T-cell (primary cell): ENCODE measurements around the gene DAB2IP. TPM values are rescaled to one million over a fixed set of nuclear protein-coding genes. Genes with fewer than 3 reads are reported as not detected.
"Not testable (repeated sequence)": the region's sequence is repeated elsewhere in the genome, so short reads cannot be mapped to it uniquely, and the experiment has no call there.

ENCODE experiments used
- ATAC-seq, 4 experiments: fragments of 200-7000 bp in 3 of 4; fragments of 150-1000 bp in 1 of 4; cut with Tn5 transposase; replicated peaks in 1 of 4; 1 replicate in 3 of 4; 2 replicates in 1 of 4; pipeline ENCODE4 v1.10.0; 2021; ENCODE audit warnings: moderate library complexity in 3 of 4, mild to moderate bottlenecking in 2 of 4, moderate number of reproducible peaks in 1 of 4
- CTCF ChIA-PET, 2 donors: fragments of 300-600 bp; sonication (Branson Sonifier 250); formaldehyde crosslinking; loops; one replicate each; lab custom pipeline; 2022; ENCODE audit warnings: antibody characterized with exemption in 2 of 2; lab: Charles Lee
- POLR2A ChIA-PET, 2 donors: fragments of 300-600 bp; sonication (Branson Sonifier 250); formaldehyde crosslinking; loops; one replicate each; lab custom pipeline; 2022; ENCODE audit warnings: antibody characterized with exemption in 2 of 2; lab: Charles Lee
- DNase-seq, 35 experiments: peaks; one replicate each; pipeline versions ENCODE4 v3.0.0 to v3.0.0-alpha.2; 2013 to 2023
- H3K27ac ChIP-seq: one replicate; pipeline ENCODE4 v1.5.1; 2013; ENCODE audit warnings: low read length
- H3K27me3 ChIP-seq, 2 experiments: replicated peaks in 1 of 2; 1 replicate in 1 of 2; 2 replicates in 1 of 2; pipeline versions ENCODE4 v1.6.1 to v1.7.0; 2013; ENCODE audit warnings: low read length in 1 of 2, mixed read lengths in 1 of 2; ENCODE audit not compliant: control insufficient read depth in 2 of 2, insufficient read depth in 2 of 2; ENCODE audit errors: extremely low read depth in 1 of 2
- H3K36me3 ChIP-seq, 2 donors: 1 replicate in 1 of 2; 2 replicates in 1 of 2; pipeline versions ENCODE4 v1.6.1 to v1.7.0; 2013; ENCODE audit warnings: low read length in 1 of 2; ENCODE audit not compliant: control insufficient read depth in 2 of 2, insufficient read depth in 1 of 2; ENCODE audit errors: extremely low read depth in 1 of 2
- H3K4me1 ChIP-seq, 2 experiments: 1 replicate in 1 of 2; 2 replicates in 1 of 2; pipeline versions ENCODE4 v1.6.1 to v1.7.0; 2013; ENCODE audit warnings: low read length in 2 of 2, mixed read lengths in 1 of 2; ENCODE audit not compliant: insufficient read depth in 2 of 2, control insufficient read depth in 1 of 2; ENCODE audit errors: extremely low read depth in 1 of 2
- H3K4me3 ChIP-seq, 2 donors: 1 replicate in 1 of 2; 2 replicates in 1 of 2; pipeline versions ENCODE4 v1.5.1 to v1.7.0; 2013; ENCODE audit warnings: mild to moderate bottlenecking in 2 of 2, low read length in 1 of 2, moderate library complexity in 1 of 2; ENCODE audit not compliant: control insufficient read depth in 1 of 2; ENCODE audit errors: extremely low read depth in 1 of 2
- H3K9me3 ChIP-seq: 2 replicates; pipeline ENCODE4 v1.7.0; 2013
- H3K27ac Mint-ChIP-seq, 2 donors: one replicate each; pipeline ENCODE4 v1.8.0; 2020 to 2021; ENCODE audit warnings: mild to moderate bottlenecking in 2 of 2, mixed read lengths in 2 of 2
- H3K27me3 Mint-ChIP-seq, 2 donors: one replicate each; pipeline ENCODE4 v1.8.0; 2021 to 2022; ENCODE audit warnings: mixed read lengths in 2 of 2
- H3K36me3 Mint-ChIP-seq: one replicate; pipeline ENCODE4 v1.8.0; 2021; ENCODE audit warnings: mixed read lengths
- H3K4me1 Mint-ChIP-seq, 3 donors: one replicate each; pipeline ENCODE4 v1.8.0; 2020 to 2022; ENCODE audit warnings: mixed read lengths in 3 of 3, mild to moderate bottlenecking in 1 of 3
- H3K4me3 Mint-ChIP-seq, 3 donors: one replicate each; pipeline ENCODE4 v1.8.0; 2020 to 2022; ENCODE audit warnings: mild to moderate bottlenecking in 3 of 3, mixed read lengths in 3 of 3, moderate library complexity in 3 of 3
- H3K9me3 Mint-ChIP-seq, 3 donors: one replicate each; pipeline ENCODE4 v1.8.0; 2020 to 2022; ENCODE audit warnings: mixed read lengths in 3 of 3
- WGBS: methylation state at CpG from one replicate; pipeline ENCODE4 v1.1.5; 2013; ENCODE audit warnings: missing lambda C conversion rate; ENCODE audit not compliant: insufficient coverage; 5-methylcytosine and 5-hydroxymethylcytosine counted together
- total RNA-seq, 35 experiments: library from RNA in 6 of 35; stranded (reverse) in 6 of 35; fragments of 120-200 nt in 1 of 35; gene quantifications; one replicate each; pipeline versions ENCODE4 v1.2.1 to v1.2.4 and lab custom pipeline; 2013 to 2026

The DAB2IP gene
- total RNA-seq, 5 donors from 2014 or later (not counting 1 experiment from before 2014, with no cell fraction given): 0.22 to 0.53 (median 0.34) TPM; not detected in 1

GRCh38 chr9:121786543-121786948 lies 135.1 kb downstream of the DAB2IP start:
- no peak overlapping the region for H3K27ac ChIP-seq
- POLR2A ChIA-PET: no interaction called here
- H3K27ac Mint-ChIP-seq: no peak overlapping the region

GRCh38 chr9:121786998-121787422 lies 135.6 kb downstream of the DAB2IP start:
- Mint-ChIP-seq H3K9me3 (no peaks in the 10 kb centered on the region), H3K27ac (no peak overlapping the region), H3K4me3 (no peak overlapping the region), H3K36me3 (no peaks in the 10 kb centered on the region), H3K27me3 (peaks cover 5 to 13% of the 10 kb centered on the region in 2 donors), H3K4me1 (peaks cover 7 to 17% (median 11%) of the 10 kb centered on the region in 3 donors)
- Histone ChIP-seq H3K27ac (no peak overlapping the region), H3K4me3 (no peak overlapping the region), H3K4me1 (peaks cover 19 to 24% of the 10 kb centered on the region in 2 experiments), H3K9me3 (no peaks in the 10 kb centered on the region), H3K27me3 (peaks cover 0 to 7% of the 10 kb centered on the region in 2 experiments), H3K36me3 (no peaks in the 10 kb centered on the region)
- ATAC-seq: no peak
- ChIA-PET POLR2A (no interaction called here), CTCF (no interaction called here)
- DNase-seq: no peak
- WGBS: 83% methylated on average over 6 of the region's 8 CpGs

More at GRCh38 chr9:121786543-121786948, 135.1 kb downstream of the DAB2IP start:
- Histone ChIP-seq H3K36me3 (no peaks in the 10 kb centered on the region), H3K27me3 (peaks cover 0 to 11% of the 10 kb centered on the region in 2 experiments), H3K4me3 (no peak overlapping the region), H3K4me1 (peaks cover 19 to 24% of the 10 kb centered on the region in 2 experiments), H3K9me3 (no peaks in the 10 kb centered on the region)
- Mint-ChIP-seq H3K27me3 (peaks cover 5 to 15% of the 10 kb centered on the region in 2 donors), H3K4me3 (no peak overlapping the region), H3K9me3 (no peaks in the 10 kb centered on the region), H3K36me3 (no peaks in the 10 kb centered on the region), H3K4me1 (peaks cover 7 to 17% (median 11%) of the 10 kb centered on the region in 3 donors)
- no peak for DNase-seq
- WGBS: 85% methylated on average over 5 of the region's 5 CpGs
- no peak for ATAC-seq
- CTCF ChIA-PET: no interaction called here

GRCh38 chr9:121788686-121789366 lies 137.4 kb downstream of the DAB2IP start:
- Histone ChIP-seq H3K9me3 (no peaks in the 10 kb centered on the region), H3K4me3 (no peak overlapping the region), H3K27ac (no peak overlapping the region), H3K36me3 (no peaks in the 10 kb centered on the region), H3K27me3 (peaks cover 0 to 5% of the 10 kb centered on the region in 2 experiments), H3K4me1 (peaks cover 11 to 12% of the 10 kb centered on the region in 2 experiments)
- ChIA-PET CTCF (no interaction called here), POLR2A (no interaction called here)
- no peak overlapping the region for H3K27ac Mint-ChIP-seq
- no peak overlapping the region for H3K4me3 Mint-ChIP-seq
- DNase-seq (no peak), ATAC-seq (no peak)
- H3K9me3 Mint-ChIP-seq: no peaks in the 10 kb centered on the region
- H3K27me3 Mint-ChIP-seq: peaks cover 5 to 10% of the 10 kb centered on the region in 2 donors
- WGBS: 86% methylated on average over 14 of the region's 15 CpGs
- peaks cover 5 to 8% (median 6%) of the 10 kb centered on the region in 3 donors for H3K4me1 Mint-ChIP-seq
- H3K36me3 Mint-ChIP-seq: no peaks in the 10 kb centered on the region

- H3K36me3 Mint-ChIP-seq: no peaks in the 10 kb centered on the region
- peaks cover 5% of the 10 kb centered on the region in 2 donors for H3K27me3 Mint-ChIP-seq
- no peaks in the 10 kb centered on the region for H3K4me1 ChIP-seq
- no peaks in the 10 kb centered on the region for H3K4me1 Mint-ChIP-seq
- H3K27ac Mint-ChIP-seq: no peak overlapping the region
- no peaks in the 10 kb centered on the region for H3K9me3 ChIP-seq
- H3K9me3 Mint-ChIP-seq: no peaks in the 10 kb centered on the region
- POLR2A ChIA-PET: no interaction called here
- 82% methylated on average over 8 of the region's 14 CpGs for WGBS
- no peak for DNase-seq
- H3K27me3 ChIP-seq: peaks cover 0 to 5% of the 10 kb centered on the region in 2 experiments
- H3K4me3 ChIP-seq: no peak overlapping the region
- no peaks in the 10 kb centered on the region for H3K36me3 ChIP-seq
- ATAC-seq: no peak
- H3K27ac ChIP-seq: no peak overlapping the region
- no peak overlapping the region for H3K4me3 Mint-ChIP-seq
- CTCF ChIA-PET: no interaction called here
Measured at GRCh38 chr9:121790841-121791240, 139.4 kb downstream of the DAB2IP start.

- H3K4me3 Mint-ChIP-seq, H3K27me3 ChIP-seq, H3K27ac Mint-ChIP-seq, H3K36me3 Mint-ChIP-seq, H3K9me3 Mint-ChIP-seq, POLR2A ChIA-PET, H3K27me3 Mint-ChIP-seq, CTCF ChIA-PET, H3K9me3 ChIP-seq, ATAC-seq, H3K4me1 Mint-ChIP-seq, H3K4me1 ChIP-seq, H3K4me3 ChIP-seq, H3K36me3 ChIP-seq, DNase-seq, H3K27ac ChIP-seq: not testable (repeated sequence)
- WGBS: 93% methylated on average over 8 of the region's 10 CpGs
Measured at GRCh38 chr9:121792476-121792875, 141.0 kb downstream of the DAB2IP start.

- H3K4me3 ChIP-seq, DNase-seq, H3K36me3 ChIP-seq, H3K27me3 Mint-ChIP-seq, H3K9me3 ChIP-seq, CTCF ChIA-PET, H3K27ac Mint-ChIP-seq, H3K9me3 Mint-ChIP-seq, H3K27me3 ChIP-seq, H3K27ac ChIP-seq, ATAC-seq, H3K4me1 Mint-ChIP-seq, H3K4me1 ChIP-seq, POLR2A ChIA-PET, H3K36me3 Mint-ChIP-seq, H3K4me3 Mint-ChIP-seq: not testable (repeated sequence)
- WGBS: 76% methylated on average over 6 of the region's 6 CpGs
Measured at GRCh38 chr9:121794334-121794733, 142.9 kb downstream of the DAB2IP start.
